DMS 273 (cell line): ENCODE results near the gene RNF128.
"Not testable (repeated sequence)": the region's sequence is repeated elsewhere in the genome, so short reads cannot be mapped to it uniquely, and the experiment has no call there.

Experiments used
- DNase-seq: peaks from one replicate; lab custom pipeline; 2025; ENCODE audit not compliant: unreplicated experiment; lab: John Stamatoyannopoulos, UW

The RNF128 gene

DNA sequence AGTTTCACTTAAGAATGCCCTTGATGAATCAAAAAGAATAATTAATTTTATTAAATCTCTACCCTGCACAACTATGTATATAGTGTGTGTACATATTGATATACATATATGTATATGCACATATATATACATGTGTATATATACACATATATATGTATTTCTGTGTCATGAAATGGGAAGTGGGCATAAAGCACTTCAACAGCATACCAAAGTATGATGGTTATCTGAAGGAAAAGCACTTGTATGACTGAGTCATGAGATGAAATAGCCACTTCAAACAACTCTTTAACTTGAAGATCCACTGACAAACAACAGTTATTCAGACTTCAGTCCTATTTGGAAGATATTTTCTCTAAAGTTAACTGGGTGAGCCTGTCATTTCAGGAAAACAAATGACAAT is 16.3 kb downstream of the RNF128 start:
- no peak for DNase-seq

DNA sequence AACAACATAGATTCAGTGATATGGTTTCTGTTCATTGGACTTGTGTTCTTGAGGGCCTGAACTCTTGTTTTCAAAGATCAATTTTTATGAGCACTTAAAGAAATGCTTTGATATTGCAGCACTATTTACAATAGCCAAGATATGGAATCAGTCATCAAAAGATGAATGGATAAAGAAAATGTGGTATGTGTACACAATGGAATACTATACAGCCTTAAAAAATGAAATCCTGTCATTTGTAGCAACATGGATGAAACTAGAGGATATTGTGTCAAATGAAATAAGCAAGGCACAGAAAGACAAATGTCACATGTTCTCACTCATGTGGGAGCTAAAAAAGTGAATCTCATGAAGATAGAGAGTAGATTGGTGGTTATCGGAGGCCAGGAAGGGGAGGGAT is 21.9 kb downstream of the RNF128 start:
- DNase-seq: no peak

GRCh38 chrX:106751407-106751806 is 24.9 kb downstream of the RNF128 start:
- no peak for DNase-seq

DNA sequence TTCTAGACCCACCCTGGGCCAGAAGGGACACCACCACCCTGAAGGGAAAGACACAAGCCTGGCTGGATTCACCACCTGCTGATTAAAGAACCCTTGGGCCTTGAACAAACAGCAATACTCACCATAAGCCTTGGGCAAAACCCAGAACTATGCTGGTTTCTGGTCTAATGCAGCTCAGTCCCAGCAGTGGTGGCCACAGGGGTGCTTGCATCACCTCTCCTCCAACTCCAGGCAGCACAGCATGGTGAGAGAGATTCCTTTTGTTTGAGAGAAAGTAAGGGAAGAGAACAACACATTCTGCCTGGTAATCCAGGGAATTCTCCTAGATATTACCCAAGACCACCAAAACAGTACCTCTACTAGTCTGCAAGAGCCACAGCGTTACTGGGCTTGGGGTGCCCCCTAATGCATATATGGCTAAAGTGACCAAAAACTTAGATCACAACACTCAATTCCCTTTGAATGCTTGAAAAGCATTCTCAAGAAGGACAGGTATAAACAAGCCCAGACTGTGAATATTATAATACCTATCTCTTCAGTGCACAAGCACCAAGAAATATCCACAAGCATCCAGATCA is 25.7 kb downstream of the RNF128 start:
- no peak for DNase-seq

GRCh38 chrX:106769288-106769687 is 42.8 kb downstream of the RNF128 start:
- DNase-seq: not testable (repeated sequence)

DNA sequence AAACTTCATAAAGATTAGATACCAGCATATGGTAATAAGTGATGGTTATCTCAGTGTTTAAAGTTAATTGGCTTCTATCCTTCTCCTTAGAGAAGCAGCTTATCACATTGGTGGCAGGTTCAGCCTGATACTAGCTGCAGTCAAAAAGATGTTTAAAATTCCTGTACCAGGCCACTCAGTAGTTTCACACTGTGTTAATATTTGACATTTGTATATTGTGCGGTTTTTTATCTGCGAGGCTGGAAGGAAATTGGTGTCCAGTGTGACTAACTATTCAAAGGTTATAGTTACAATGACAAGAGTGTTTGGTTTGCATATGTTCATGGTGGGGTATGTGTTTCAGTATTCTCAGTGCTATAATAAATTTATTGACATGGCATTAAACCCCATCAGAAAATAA is 48.5 kb downstream of the RNF128 start:
- DNase-seq: no peak

- DNase-seq: no peak
These were observed 53.8 kb downstream of the RNF128 start for GRCh38 chrX:106780264-106780663.

- DNase-seq: peak; percentile 10
These were observed 54.3 kb downstream of the RNF128 start for GRCh38 chrX:106780664-106781377.

DNA sequence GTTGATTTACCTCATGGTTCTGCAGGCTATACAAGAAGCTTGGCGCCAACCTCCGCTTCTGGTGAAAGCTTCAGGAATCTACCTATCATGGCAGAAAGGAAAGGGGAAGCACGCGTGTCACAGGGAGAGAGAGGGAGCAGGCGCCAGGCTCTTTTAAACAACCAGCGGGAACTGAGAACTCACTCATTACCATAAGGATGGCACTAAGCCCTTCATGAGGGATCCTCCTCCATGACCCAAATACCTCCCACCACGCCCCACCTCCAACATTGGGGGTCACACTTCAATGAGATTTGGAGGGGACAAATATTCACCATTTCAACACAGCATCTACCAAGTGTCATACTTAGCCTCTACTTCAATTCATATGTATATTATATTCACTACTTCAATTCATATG is 57.2 kb downstream of the RNF128 start:
- no peak for DNase-seq

DNA sequence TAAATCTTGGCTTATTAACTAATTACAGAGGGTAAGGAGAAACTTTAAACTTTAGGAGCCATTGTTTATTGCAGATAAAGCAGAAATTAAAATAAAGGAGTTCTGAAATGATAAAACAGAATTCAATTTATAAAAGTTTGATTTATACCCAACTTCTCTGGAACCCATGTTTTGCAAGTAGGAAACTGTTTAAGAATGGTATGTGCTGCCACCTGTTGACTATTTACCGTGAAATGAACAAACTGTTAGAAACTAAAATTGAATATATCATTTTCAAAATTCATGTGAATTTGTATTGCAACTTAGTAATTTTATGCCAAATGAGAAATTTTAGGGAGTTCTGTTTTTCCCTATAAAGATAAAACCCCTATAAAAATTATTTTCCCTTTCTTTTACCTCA is 65.0 kb downstream of the RNF128 start:
- peak; percentile 33 for DNase-seq

DNA sequence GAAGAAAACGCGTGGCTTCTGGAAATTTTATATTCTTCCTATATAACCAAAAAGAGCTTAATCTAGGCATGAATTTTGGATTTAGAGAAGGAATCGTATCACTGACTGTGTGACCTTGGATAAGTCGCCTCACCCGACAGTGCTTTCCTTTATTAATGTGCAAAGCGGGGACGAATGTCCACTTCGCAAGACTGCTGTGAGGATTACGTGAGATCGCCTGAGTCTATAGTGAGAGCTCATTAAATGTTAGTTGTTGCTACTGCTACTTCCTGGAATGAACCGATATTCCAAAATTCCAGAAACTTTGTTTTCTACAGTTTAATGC is 75.5 kb downstream of the RNF128 start:
- DNase-seq: peak; percentile 63

- DNase-seq: peak; percentile 96
These were observed 76.1 kb downstream of the RNF128 start, which contains the start of gene TBC1D8B for GRCh38 chrX:106802388-106803275. TBC1D8B (plus strand) TSS chrX:106802673; CDS start chrX:106802854, 181 bp downstream.

GRCh38 chrX:106811131-106811910 is 84.8 kb downstream of the RNF128 start:
- no peak for DNase-seq

DNA sequence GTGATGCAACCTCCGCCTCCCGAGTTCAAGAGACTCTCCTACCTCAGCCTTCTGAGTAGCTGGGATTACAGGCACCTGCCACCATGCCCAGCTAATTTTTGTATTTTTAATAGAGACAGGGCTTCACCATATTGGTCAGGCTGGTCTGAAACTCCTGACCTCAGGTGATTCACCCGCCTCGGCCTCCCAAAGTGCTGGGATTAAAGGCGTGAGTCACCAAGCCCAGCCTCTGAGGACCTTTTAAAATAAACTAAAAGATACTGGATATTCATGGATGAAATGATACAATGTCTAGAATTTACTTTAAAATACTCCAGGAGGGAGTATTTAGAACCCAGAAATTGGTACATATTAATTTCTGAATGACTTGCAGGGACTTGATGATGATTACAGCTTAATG is 86.4 kb downstream of the RNF128 start:
- DNase-seq: not testable (repeated sequence)

DNA sequence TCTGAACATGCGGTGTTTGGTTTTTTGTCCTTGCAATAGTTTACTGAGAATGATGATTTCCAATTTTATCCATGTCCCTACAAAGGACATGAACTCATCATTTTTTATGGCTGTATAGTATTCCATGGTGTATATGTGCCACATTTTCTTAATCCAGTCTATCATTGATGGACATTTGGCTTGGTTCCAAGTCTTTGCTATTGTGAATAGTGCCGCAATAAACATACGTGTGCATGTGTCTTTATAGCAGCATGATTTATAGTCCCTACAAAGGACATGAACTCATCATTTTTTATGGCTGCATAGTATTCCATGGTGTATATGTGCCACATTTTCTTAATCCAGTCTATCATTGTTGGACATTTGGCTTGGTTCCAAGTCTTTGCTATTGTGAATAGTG is 87.6 kb downstream of the RNF128 start:
- DNase-seq: not testable (repeated sequence)
